ENCODE results near the gene NLGN1.

Gene NLGN1

GRCh38 chr3:174068035-174068434 is 670.5 kb downstream of the NLGN1 start:
- TF ChIP-seq CTCF (IDR thresholded peaks at IDR 0.05; ENCODE audit: borderline replicate concordance, insufficient read depth, low read depth, low read length) = no peak
- H3K4me3 ChIP-seq (ENCODE audit: low read depth, low read length) = no peak overlapping the region

DNA sequence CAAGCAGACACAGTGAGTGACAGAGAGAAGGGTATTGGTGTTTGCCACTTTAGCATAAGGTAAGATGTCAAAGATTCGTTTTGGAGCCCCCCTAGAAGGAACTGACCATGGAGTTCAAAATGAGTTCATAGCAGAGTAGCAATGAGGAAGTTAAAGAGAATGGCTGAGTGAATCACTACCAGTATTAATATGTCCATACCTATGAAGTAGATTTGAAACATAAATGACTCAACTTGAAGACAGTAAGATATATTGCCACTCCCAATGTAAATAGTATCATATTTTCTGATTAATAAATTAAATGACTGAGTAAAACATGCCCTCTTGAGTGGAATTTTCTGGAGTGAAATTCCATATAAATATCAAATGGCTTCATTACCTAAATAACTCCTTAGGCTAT is 675.1 kb downstream of the NLGN1 start:
- H3K4me3 ChIP-seq (ENCODE audit: low read depth, low read length) = no peak overlapping the region
- TF ChIP-seq CTCF (IDR thresholded peaks at IDR 0.05; ENCODE audit: borderline replicate concordance, insufficient read depth, low read depth, low read length) = no peak

DNA sequence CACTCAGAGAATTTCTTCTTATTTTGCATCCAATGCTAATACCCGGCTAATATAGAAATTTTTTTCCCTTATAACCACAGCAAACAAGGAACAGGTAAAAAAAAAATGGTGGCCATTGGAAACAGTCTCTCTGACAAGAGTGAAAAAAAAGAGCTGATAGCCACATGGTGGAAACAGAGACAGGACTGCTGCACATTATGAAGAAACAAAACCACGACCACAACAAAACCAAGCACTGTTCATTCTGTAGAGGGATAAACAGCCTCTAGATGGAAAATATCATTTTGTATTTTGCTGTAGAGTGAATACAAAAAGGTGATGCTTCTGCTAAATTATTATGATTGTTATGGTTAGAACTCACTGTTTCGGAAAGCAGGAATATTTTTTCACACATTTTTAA is 686.2 kb downstream of the NLGN1 start:
- no peak for TF ChIP-seq CTCF (IDR thresholded peaks at IDR 0.05; ENCODE audit: borderline replicate concordance, insufficient read depth, low read depth, low read length)
- H3K4me3 ChIP-seq (ENCODE audit: low read depth, low read length) = no peak overlapping the region

GRCh38 chr3:174089592-174089991 is 692.0 kb downstream of the NLGN1 start:
- TF ChIP-seq CTCF (IDR thresholded peaks at IDR 0.05; ENCODE audit: borderline replicate concordance, insufficient read depth, low read depth, low read length) = no peak
- no peak overlapping the region for H3K4me3 ChIP-seq (ENCODE audit: low read depth, low read length)

GRCh38 chr3:174094669-174095068 is 697.1 kb downstream of the NLGN1 start:
- no peak overlapping the region for H3K4me3 ChIP-seq (ENCODE audit: low read depth, low read length)
- no peak for TF ChIP-seq CTCF (IDR thresholded peaks at IDR 0.05; ENCODE audit: borderline replicate concordance, insufficient read depth, low read depth, low read length)

- no peak overlapping the region for H3K4me3 ChIP-seq (ENCODE audit: low read depth, low read length)
- TF ChIP-seq CTCF (IDR thresholded peaks at IDR 0.05; ENCODE audit: borderline replicate concordance, insufficient read depth, low read depth, low read length) = no peak
Observed at GRCh38 chr3:174097686-174098085, 700.1 kb downstream of the NLGN1 start.

- no peak overlapping the region for H3K4me3 ChIP-seq (ENCODE audit: low read depth, low read length)
- no peak for TF ChIP-seq CTCF (IDR thresholded peaks at IDR 0.05; ENCODE audit: borderline replicate concordance, insufficient read depth, low read depth, low read length)
Observed at GRCh38 chr3:174098746-174099145, 701.2 kb downstream of the NLGN1 start.

Data from GM12875 (cell line).